Measurements from ENCODE around the gene BBS9. TPM values are rescaled to one million over a fixed set of nuclear protein-coding genes. Genes with fewer than 3 reads are reported as not detected.
"Not testable (repeated sequence)": the region's sequence is repeated elsewhere in the genome, so short reads cannot be mapped to it uniquely, and the experiment has no call there.

The BBS9 gene
- polyA plus RNA-seq, 1 donor, result 15.2 TPM

- DNase-seq, result no peak
Observed at GRCh38 chr7:33503736-33504135, 374.4 kb downstream of the BBS9 start.

DNA sequence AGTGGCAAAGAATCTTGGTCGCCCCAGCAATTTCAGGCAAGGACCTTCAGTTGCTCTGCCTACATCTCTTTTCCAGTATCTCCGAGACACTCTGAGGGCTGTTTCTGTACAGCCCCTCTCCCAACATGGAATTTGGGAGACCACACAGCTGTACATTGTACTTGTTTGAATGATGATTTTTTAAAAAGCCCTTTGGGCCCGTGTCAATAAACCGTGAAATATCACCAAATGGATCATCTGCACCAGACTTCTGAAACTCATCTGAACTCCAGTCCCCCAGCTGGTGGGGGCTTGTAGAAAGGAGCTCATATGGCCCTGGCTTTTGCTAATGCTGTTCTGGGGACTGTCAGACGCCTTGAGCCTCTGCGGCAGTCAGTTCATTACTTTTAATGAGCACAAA is 374.9 kb downstream of the BBS9 start:
- peak; percentile 26 for DNase-seq

DNA sequence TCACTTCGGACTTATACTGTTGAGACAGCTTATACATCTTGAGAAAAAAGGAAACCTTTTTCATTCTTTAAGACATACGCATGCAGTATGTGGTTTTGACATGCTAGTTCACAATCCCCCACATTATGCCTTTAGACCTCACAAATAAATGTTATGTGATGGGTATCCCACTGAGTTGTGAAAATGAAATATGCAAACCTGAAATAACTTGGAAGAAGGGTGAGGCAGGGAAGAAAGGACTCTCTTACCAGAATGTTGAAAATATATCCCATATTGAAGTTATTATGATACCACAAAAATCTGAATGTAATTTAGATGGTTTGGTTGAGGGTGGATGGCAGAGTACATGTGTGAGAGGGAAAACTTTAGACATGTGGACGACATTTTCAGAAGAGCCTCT is 379.8 kb downstream of the BBS9 start:
- no peak for DNase-seq

GRCh38 chr7:33511778-33512177 is 382.4 kb downstream of the BBS9 start:
- no peak for DNase-seq

GRCh38 chr7:33516568-33516967 is 387.2 kb downstream of the BBS9 start:
- no peak for DNase-seq

- no peak for DNase-seq
Observed at GRCh38 chr7:33517191-33517590, 387.8 kb downstream of the BBS9 start.

GRCh38 chr7:33527008-33527407 is 397.6 kb downstream of the BBS9 start:
- not testable (repeated sequence) for DNase-seq

- DNase-seq, result not testable (repeated sequence)
Observed at GRCh38 chr7:33527613-33528012, 398.2 kb downstream of the BBS9 start.

GRCh38 chr7:33529070-33529469 is 399.7 kb downstream of the BBS9 start:
- DNase-seq, result no peak

- DNase-seq, result no peak
Observed at GRCh38 chr7:33530664-33531063, 401.3 kb downstream of the BBS9 start.

GRCh38 chr7:33531888-33532287 is 402.5 kb downstream of the BBS9 start:
- no peak for DNase-seq

- no peak for DNase-seq
Observed at GRCh38 chr7:33534833-33535232, 405.5 kb downstream of the BBS9 start.

GRCh38 chr7:33535989-33536388 is 406.6 kb downstream of the BBS9 start:
- DNase-seq, result no peak

DNA sequence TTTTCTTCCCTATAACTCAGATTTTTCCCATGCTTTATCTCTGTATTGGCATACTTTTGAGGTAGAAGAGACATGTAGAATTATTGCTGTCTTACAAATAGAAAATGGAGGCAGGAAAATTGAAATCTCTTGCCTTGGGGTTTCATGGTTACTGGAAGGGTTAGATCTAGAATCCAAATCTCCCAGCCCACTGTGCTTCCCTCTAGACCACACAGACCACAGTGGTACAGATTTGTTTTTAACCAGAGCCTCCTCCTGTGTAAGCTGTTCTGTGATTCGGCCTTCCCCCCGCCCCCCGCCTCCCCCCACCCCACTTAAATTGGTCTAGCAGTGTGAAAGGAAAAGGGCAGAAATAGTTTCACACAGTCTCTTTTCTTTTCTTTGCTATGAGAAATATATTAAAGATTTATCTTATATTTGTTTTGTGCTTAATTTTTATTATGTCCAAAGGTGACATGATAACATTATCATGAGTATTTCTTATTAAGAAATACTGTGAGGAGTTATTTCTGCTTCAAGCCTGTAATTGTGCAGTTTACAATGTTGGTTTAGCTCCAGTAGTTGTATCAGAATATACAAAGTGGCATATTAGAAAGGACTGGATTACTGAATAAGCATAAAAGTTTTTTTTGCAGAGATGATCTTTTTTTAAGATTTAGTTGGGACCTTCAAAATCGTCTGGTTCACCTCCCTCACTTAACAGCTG is 407.2 kb downstream of the BBS9 start:
- no peak for DNase-seq

DNA sequence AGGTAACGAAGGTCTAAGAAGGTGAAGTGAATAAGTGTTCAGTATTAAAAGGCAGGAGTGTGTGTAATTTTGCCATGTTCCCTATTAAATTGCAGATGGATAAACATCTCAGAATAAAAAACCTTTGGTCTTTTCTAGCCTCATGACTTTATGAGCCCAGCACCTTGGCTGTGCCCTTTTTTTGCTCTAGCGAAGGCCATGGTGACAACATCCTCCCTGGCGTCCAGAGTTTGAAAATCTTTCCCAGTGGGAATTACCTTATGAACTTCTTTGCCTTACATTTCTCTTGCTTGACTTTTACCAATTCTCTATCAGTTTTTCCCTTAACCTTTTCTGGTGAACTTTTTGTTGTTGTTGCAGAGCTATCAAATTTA is 407.7 kb downstream of the BBS9 start:
- DNase-seq, result no peak

DNA sequence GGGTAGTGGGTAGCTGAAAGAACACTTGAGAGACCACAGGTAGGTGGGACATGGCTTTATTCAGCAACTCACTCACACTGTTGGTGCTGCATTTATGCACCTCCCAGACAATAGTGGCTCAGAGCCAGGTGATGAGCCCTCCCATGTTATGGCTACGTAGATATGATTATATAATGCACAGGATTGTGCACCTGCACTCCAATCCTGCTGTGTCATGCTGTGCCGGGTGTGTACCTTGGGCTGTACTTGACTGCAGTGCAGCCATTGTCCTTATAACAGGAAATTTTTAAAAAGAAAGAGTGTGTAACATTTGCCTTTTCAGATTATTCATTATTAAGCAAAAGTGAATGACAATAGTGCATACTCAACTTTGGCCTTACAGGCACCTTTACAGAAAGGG is 409.8 kb downstream of the BBS9 start:
- no peak for DNase-seq

DNA sequence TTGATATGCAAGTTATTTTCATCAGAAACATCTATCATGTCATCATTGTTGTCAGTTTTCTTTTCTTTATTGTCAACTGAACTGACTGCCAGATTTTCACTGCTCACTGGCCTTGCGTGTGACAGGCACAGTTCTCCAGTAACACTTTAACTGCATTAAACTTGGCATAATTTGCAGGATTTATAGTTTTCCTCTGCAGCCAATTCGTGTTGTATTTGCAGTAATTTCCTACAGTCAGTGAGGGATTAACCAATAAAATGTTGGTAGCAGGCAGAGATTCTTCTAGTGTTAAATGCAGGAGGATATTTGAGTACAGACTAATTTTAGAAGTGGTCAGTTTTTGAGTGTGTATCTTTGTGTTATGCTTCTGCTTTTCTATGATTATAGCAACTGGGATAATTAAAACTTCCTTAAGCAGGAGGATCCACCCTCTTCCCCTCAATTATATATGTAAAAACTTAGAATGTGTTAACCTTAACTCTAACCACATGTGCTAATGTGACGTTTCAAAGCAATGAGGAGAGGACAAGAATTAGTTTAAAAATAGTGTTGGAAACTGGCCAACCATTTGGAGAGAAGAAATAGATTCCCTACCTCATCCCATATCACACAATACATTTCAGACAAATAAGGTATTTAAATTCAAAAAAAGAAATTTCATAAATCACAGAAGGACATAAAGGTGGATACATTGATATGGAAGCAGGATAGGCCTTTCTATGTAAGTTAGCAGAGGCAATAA is 410.5 kb downstream of the BBS9 start:
- no peak for DNase-seq

GRCh38 chr7:33547880-33548279 is 418.5 kb downstream of the BBS9 start:
- no peak for DNase-seq

DNA sequence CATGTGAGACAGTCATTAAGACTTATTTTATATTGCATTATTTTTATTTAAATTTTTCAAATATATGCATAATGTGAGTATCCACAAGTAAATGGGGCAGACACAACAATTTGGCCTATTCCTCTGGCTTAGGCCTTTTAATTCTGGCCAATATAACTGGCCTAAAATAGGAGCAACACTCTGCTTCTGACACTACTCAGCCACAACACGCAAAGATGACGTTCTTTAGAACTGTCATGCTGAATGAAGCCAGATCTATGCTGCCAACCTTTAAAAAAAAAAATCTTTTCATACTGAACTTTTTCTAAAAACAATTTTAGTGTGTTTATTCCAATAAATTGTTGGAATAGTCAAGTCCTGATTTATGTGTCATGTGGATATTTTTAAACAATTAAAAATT is 421.0 kb downstream of the BBS9 start:
- no peak for DNase-seq

GRCh38 chr7:33550979-33551378 is 421.6 kb downstream of the BBS9 start:
- DNase-seq, result no peak

GRCh38 chr7:33554046-33554445 is 424.7 kb downstream of the BBS9 start:
- no peak for DNase-seq

DNA sequence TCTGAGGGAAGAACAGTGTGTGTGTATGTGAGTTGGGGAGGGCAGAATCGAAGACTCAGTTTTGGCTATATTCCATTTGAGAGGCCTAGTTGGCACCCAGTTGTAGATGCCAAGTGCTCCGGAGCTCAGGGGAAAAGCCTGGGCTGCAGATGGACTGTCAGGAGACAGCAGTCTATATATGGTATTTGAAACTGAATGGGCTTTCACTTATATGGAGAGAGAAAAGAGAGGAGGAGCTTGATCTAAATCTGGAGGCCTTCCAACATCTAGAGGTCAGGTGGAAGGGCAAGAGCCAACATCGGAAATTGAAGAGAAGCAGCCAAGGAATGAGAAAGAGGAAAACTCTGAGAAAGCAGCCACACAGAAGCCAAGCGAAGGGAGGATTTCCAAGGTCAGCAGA is 425.2 kb downstream of the BBS9 start:
- DNase-seq, result no peak

DNA sequence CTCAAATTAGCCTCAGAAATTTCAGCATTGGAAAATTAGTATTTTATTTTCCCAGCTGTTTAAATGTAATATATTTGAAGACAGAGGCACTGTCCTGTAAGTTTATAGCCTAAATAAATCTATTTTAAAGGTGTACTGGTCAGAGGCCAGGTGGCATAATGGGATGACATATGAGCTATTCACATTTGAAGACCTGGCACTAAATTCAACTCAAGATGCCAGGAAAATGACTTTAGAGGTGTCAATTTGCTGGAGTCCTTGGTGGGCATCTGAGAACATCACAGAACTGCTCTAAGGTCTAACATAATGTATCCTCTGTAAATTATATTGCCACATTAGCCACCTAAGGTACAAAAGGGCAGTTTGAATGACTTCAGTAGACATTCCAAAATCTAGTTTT is 427.1 kb downstream of the BBS9 start:
- DNase-seq, result no peak

- DNase-seq, result no peak
Observed at GRCh38 chr7:33558549-33559323, 429.4 kb downstream of the BBS9 start.
